Glutamatergic neuron (in vitro differentiated cells): ENCODE measurements around the gene RARB. TPM values are rescaled to one million over a fixed set of nuclear protein-coding genes. Genes with fewer than 3 reads are reported as not detected.

Source experiments
- DNase-seq: peaks from one replicate; pipeline ENCODE4 v3.0.0; 2022
- H3K27ac Mint-ChIP-seq: one replicate; pipeline ENCODE4 v1.8.0; 2020; ENCODE audit warnings: mild to moderate bottlenecking, mixed read lengths, inconsistent platforms; ENCODE audit not compliant: unreplicated experiment
- H3K27me3 Mint-ChIP-seq: one replicate; pipeline ENCODE4 v1.8.0; 2020; ENCODE audit warnings: mild to moderate bottlenecking, moderate library complexity, mixed read lengths, inconsistent platforms; ENCODE audit not compliant: unreplicated experiment
- H3K36me3 Mint-ChIP-seq: one replicate; pipeline ENCODE4 v1.8.0; 2020; ENCODE audit warnings: mild to moderate bottlenecking, mixed read lengths, inconsistent platforms; ENCODE audit not compliant: unreplicated experiment
- H3K4me1 Mint-ChIP-seq: one replicate; pipeline ENCODE4 v1.8.0; 2020; ENCODE audit warnings: mild to moderate bottlenecking, low read depth, mixed read lengths, inconsistent platforms; ENCODE audit not compliant: unreplicated experiment
- H3K4me3 Mint-ChIP-seq: one replicate; pipeline ENCODE4 v1.8.0; 2020; ENCODE audit warnings: mild to moderate bottlenecking, mixed read lengths, inconsistent platforms; ENCODE audit not compliant: unreplicated experiment
- H3K9me3 Mint-ChIP-seq: one replicate; pipeline ENCODE4 v1.8.0; 2020; ENCODE audit warnings: mild to moderate bottlenecking, moderate library complexity, mixed read lengths, inconsistent platforms; ENCODE audit not compliant: unreplicated experiment
- CTCF ChIP-seq: fragments of 200-600 bp; sonication (generic); IDR thresholded peaks from one replicate; pipeline ENCODE4 v1.5.0; 2021; ENCODE audit not compliant: partially characterized antibody, unreplicated experiment
- total RNA-seq: library from RNA; stranded (reverse); fragmentation: NEBNext Ultra II Directional; extraction: Animal tissue kit (Norgen Biotek cat#: 25700); gene quantifications from one replicate; pipeline ENCODE4 v1.2.1, GENCODE V29; 2021; ENCODE audit not compliant: unreplicated experiment

The RARB gene
- total RNA-seq, 1 donor from 2014 or later: 1.2 TPM

GRCh38 chr3:25581335-25581734 is 153.3 kb downstream of the RARB start:
- no peak for DNase-seq
- no peak overlapping the region for H3K4me3 Mint-ChIP-seq
- H3K27me3 Mint-ChIP-seq: peaks cover 2% of the 10 kb centered on the region
- H3K27ac Mint-ChIP-seq: no peak overlapping the region
- H3K36me3 Mint-ChIP-seq: peaks cover 11% of the 10 kb centered on the region
- no peaks in the 10 kb centered on the region for H3K4me1 Mint-ChIP-seq
- TF ChIP-seq CTCF: no peak
- peaks cover 4% of the 10 kb centered on the region for H3K9me3 Mint-ChIP-seq

DNA sequence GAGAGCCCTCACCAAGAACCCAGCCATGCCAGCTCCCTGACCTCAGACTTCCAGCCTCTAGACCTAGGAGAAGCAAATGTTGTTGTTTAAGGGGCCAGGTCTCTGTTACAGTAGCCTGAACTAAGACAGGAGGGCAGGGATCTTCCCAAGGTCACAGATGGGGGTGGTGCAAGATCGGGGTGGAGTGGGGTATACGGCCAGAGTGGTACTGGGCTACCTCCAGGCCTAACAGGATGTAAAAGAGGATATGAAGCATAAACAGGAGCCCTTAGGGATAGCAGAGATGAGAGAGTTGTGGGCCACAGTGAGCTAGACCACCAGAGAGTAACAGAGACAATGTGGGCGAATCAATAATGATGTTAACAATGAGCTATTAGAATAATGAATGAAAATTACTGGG is 153.8 kb downstream of the RARB start:
- DNase-seq: no peak
- Mint-ChIP-seq H3K27me3 (peaks cover 2% of the 10 kb centered on the region), H3K27ac (no peak overlapping the region)

DNA sequence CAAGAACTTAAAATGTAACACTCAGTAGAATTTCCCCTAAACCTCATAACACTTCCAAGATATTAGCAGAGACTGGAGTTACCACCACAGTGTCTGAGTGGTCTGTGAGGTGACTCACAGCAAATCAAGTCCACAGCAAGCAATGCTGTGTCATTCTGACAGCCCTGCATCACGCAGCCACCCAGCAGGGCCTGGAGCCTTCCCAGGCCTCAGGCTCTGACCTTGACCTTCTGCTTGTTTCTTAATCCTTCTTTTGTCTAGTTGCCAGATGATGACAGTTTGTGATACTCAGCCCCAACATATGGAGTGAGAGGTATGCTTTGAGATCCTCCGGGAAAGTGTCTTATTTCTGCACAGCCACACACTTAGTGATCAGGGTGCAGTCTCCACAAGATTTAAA is 154.2 kb downstream of the RARB start:
- Mint-ChIP-seq H3K4me3 (no peak overlapping the region), H3K4me1 (no peaks in the 10 kb centered on the region), H3K27ac (no peak overlapping the region), H3K36me3 (peaks cover 11% of the 10 kb centered on the region), H3K9me3 (peaks cover 4% of the 10 kb centered on the region), H3K27me3 (peaks cover 2% of the 10 kb centered on the region)
- DNase-seq: no peak
- no peak for TF ChIP-seq CTCF

More for the DNA sequence above, 153.8 kb downstream of the RARB start:
- Mint-ChIP-seq H3K36me3 (peaks cover 11% of the 10 kb centered on the region), H3K4me1 (no peaks in the 10 kb centered on the region), H3K9me3 (peaks cover 4% of the 10 kb centered on the region), H3K4me3 (no peak overlapping the region)
- TF ChIP-seq CTCF: no peak

DNA sequence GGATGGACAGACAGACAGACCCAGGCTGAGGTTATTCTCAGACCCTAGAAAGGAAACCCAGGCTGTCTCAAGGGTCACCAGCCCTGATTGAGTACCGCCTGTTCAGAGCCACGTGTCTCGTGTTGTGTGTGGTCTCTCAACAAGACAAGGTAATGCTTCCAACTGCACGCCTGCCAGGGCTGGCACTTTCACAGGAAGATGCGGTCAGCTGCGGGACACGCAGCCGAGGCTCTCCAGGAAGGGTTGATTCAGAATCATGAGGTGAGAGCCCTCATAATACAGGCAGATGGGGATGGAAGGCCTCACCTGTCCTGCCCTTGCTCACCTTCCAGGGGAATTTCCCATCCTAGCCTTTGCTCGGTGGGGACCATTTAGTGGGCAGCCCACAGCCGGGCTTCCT is 155.3 kb downstream of the RARB start:
- Mint-ChIP-seq H3K27me3 (peaks cover 2% of the 10 kb centered on the region), H3K4me1 (no peaks in the 10 kb centered on the region), H3K4me3 (no peak overlapping the region), H3K36me3 (peaks cover 18% of the 10 kb centered on the region), H3K27ac (no peak overlapping the region), H3K9me3 (peaks cover 4% of the 10 kb centered on the region)
- DNase-seq: no peak
- TF ChIP-seq CTCF: no peak

DNA sequence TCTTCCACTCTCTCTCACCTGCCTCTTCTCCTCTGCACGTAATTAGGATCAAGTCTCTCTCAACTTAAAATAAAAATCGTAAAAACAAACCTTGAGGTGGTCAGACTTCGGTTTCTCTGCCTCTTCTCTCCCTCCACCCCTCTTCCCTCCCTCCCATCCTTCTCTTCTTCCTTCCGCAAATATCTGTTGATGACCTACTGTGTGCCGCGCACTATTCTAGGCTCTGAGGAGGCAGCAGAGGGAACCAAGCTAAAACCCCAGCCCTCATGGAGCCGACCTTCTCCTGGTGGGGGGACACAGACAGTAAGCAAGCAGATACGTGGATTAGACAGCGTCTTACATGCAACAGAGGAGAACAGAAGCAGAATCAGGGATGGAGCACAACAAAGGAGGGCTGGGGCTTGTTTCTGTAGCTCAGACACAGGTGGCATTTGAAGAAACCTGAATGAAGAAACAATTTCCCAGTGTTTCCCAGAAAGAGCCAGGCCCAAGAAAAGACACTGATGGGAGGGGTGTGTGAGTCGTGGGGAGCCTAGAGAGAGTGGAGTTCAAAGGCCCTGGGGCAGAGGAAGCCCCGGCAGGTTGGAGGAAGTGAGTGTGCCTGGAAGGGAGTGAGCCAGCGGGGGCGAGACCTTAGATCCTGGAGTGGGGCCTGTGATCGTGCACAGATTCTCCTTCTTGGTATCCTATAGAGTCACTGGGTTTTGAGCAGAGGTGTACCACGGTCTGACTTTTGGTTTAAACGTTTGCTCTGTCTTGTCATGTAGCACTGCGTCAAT is 156.1 kb downstream of the RARB start:
- Mint-ChIP-seq H3K36me3 (peaks cover 19% of the 10 kb centered on the region), H3K27ac (no peak overlapping the region), H3K27me3 (peaks cover 2% of the 10 kb centered on the region), H3K4me1 (no peaks in the 10 kb centered on the region), H3K4me3 (no peak overlapping the region), H3K9me3 (peaks cover 4% of the 10 kb centered on the region)
- DNase-seq: no peak
- TF ChIP-seq CTCF: no peak
